Measurements from ENCODE around the gene LAMA4.
"Not testable (repeated sequence)": the region's sequence is repeated elsewhere in the genome, so short reads cannot be mapped to it uniquely, and the experiment has no call there.

The LAMA4 gene

DNA sequence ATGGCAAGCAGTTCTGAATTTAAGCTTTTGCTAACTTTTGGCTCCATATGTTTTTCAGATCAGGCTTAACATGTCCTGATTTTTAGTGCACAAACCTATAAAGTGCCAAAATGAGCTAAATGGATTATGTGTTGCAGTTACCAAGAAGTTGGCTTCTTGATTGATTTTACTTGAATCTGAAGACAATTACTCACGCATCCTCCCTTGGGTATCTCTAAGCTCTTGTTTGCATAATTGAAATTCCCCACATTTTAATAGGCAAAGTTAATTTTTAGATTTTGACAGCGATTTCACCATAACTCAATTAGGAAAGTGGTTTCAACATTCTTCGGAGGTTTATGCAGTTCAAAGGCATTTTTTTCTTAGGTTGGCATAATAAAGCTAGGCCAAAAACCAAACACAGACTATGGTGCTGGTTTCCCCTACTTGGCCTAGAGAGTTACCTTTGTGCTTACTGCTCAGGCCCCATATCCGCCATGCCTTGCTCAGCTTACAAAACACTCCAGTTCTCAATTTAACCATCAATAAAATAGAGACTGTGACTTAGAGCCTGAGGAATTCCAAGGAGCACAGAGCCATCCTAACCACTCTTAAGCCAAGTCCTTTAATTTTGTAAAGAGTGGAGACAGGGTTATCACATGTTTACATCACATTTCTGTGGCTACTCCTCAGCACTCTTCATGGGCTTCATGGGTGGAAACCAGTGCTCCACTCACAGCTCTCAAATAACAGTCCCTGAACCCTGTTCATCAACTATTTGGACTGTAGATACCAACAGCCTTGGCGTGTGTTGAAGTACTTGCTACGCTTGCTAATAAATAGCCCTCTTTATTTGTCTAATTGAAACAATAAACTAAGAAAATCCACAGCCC lies 32.1 kb downstream of the LAMA4 start:
- DNase-seq (ENCODE audit: low read depth, low spot score) = no peak
- no peak overlapping the region for H3K4me3 ChIP-seq (ENCODE audit: low read length)

DNA sequence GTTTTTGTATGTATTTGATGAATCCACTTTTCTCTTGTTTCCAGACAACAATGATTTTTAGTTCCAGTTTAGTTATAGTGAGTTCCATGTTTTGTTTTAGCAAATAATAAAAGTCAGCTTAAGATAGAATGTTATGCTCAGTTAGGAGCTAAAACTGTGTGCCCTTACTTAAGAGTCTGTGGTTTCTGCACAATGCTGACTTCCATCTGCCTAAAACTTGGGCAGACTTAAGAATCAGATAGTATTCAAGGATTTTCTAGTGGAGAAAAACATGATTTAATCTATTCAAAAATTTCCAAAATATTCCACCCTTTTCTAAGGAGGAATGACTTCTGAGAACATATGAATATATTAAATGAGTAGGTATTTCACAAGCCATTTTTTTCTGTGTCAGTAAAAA lies 32.8 kb downstream of the LAMA4 start:
- H3K4me3 ChIP-seq (ENCODE audit: low read length) = no peak overlapping the region
- no peak for DNase-seq (ENCODE audit: low read depth, low spot score)

DNA sequence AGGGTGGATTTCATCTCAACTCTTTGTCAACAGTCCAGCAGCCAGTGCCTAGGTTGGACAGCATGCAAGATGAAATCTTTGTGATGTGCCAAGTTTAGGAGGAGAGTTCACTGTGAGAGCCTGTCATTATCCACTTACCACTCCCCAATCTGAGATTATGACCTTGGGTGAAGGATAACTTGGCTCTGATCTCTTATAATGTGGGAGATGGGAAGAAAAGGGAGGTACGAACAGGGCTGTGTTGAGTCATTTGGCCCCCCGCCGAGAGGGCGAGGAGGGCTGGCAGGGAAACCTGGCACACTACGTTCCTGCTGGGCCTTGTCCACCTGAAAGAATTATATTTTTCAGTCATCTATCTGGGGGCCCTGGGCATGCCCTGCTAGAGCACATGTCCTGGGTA lies 35.8 kb downstream of the LAMA4 start:
- H3K4me3 ChIP-seq (ENCODE audit: low read length) = no peak overlapping the region
- no peak for DNase-seq (ENCODE audit: low read depth, low spot score)

DNA sequence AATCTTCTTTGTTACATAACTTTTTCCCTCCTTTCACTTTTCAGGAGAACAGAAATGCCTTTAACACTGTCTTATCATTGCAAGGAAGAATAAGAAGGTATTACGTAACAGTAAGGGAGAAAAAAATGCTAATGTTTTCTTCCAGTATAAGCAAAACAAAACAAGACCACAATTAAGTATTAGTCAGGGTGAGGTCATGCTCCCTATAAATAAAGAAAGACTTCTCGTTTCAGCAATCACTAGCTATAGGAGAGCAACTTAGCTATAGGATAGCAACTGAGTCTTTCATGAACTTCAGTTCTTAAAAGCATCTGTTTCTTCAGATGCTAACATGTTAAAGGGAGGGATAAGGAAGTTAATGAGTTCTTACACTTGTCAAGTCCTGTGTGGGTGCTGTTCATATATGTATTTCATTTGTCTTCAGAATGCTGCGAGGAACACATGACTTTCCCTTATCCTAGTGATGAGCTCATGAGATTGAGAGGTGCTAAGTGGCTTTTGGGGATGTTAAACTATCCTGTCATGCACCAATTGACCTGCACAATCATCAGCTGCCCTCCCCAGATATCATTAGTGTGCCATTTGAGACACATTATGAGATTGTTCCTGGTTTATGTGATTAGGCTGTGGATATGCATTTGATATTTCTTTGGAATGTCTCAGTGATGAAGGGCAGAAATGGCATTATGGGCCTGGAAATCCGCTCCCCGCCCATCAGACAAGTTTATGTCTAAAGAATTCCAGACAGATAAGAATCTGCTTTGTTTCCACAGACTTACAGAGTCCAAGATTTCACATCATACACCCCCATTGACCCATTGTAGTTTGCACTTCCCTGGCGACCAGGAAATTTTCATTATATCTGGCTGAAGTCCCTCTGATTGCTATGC lies 37.5 kb downstream of the LAMA4 start:
- no peak for DNase-seq (ENCODE audit: low read depth, low spot score)
- no peak overlapping the region for H3K4me3 ChIP-seq (ENCODE audit: low read length)

DNA sequence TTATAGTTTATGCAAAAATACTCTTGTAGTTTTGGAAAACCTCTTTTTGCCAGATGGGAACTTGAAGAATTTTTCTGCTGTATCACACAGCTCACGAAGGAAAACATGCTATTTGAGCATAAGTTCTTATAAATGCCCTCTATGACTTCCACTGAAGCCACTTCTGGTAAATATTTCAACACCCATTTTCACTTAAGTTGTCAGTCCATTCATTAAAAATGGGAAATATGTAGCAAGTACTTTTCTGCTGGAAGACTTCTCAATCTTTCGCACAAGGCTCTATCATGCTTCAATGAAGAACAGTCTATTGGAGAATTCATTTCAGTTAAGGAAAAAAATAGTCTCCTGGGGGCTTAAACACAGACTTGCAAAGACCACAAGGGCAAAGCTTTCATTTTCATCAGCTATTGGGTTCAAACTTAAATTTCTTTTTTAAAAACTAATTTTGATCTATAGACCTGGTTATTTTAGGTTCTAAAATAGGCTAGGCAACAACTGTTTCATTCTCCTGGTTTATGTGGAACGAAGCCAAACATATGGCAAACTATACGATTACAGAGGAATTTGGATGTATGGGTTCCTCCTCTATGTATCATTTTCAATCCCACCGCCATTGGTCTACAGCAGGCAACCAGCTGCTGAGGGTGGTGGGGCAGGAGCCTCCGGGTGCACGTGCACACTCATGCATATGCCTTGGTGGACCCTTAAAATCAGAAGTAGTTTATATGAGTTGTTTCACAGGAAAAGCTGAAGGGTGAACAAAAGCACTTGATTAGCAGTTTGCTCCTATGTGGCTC lies 38.7 kb downstream of the LAMA4 start:
- no peak overlapping the region for H3K4me3 ChIP-seq (ENCODE audit: low read length)

DNA sequence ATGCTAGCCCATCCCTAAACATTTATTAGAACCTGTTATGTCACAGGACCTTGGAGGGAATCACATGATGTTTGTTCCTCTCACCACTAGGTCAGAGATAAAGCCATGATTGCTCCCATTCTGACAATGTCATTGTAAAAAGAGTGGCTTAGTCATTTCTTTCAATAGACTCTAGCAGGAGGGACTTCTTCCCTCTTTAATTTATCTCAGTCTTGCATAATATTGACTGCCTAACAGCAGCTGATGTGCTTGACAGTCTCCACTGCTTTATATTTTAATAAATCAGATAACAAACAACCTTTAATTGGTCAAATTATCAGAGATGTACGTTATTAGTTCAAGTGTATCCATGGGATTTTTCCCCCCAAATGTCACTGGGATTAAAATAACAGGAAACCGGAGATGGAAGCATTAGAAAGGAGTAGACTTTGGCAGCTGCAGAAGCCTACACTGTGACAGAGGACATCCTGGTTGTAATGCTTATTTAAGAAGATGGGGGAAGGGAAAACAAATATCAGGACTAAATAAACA lies 39.6 kb downstream of the LAMA4 start:
- H3K4me3 ChIP-seq (ENCODE audit: low read length) = no peak overlapping the region
- DNase-seq (ENCODE audit: low read depth, low spot score) = no peak

More for the DNA sequence above, 38.7 kb downstream of the LAMA4 start:
- DNase-seq (ENCODE audit: low read depth, low spot score) = no peak

DNA sequence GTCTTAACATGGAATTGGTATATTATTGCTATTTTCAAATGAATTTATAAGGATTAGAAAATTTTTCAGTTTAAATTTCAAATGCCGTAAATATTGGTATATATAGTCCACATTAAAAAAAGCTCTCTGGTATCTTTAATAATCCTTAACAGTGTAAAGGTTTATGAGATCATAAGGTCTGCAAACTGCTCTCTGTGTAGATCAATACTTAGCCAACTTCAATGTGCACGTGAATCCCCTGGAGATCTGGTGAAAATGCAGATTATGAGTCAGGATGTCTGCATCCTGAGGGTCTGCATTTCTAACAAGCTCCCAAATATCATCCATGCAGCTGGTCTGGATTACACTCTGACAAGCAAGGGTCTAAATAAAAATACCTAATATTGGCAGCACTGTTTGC lies 43.5 kb downstream of the LAMA4 start:
- H3K4me3 ChIP-seq (ENCODE audit: low read length) = no peak overlapping the region
- DNase-seq (ENCODE audit: low read depth, low spot score) = no peak

DNA sequence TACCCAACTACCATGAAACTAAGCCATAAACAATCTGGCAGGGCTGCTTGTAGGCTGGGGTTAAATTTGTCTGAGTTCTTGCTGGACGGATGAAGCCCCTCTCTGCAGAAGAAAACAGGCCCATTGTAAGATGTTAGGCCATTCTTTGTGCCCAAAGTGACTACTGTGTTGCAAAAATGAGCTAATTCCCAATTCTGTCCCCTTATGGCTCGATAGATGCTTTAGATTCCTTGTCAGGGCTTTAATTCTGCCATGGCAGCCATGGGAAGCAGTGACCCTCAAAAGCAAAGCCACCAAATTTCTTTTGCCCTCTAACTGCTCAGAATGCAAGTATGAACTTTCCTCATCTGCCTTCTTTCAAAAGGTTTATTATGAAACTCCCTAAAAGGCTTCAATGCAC lies 45.2 kb downstream of the LAMA4 start:
- H3K4me3 ChIP-seq (ENCODE audit: low read length) = no peak overlapping the region
- DNase-seq (ENCODE audit: low read depth, low spot score) = no peak

DNA sequence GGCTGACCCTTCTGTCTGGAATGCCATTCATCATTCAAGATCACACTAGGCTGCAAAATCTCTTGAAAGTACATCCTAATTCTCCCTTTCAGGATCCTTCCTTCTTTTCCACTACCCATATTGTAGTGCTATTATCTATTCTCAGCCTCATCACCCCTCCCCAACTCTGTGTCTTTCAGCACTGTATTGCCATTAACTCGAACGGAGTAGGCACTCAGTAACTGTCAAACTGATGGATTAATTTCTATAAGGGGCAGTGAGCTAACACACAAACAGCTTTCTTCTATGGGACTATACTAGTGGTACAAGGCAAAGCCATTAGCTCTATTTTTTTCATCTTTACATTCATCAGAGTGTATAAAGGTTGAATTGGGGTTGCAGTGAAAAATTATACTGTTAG lies 46.6 kb downstream of the LAMA4 start:
- H3K4me3 ChIP-seq (ENCODE audit: low read length) = no peak overlapping the region
- DNase-seq (ENCODE audit: low read depth, low spot score) = no peak

DNA sequence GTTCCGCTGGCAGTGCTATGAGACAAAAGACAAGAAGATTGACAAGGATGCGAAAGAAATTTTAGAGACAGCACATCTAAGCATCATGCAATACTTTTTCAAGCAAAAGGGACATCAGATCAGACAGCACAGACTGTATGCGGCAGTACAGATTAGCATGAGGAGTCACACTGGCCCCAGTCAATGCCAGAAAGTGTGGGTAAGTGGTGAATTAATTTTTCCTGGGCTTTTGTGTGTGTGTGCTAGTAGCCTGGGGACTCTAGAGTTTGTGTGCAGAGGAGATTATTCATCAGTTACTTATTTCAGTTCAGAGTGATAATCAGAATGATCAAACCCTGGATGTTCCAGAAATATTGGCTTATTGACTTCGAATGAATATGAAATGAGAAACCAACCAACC lies 47.2 kb downstream of the LAMA4 start:
- H3K4me3 ChIP-seq (ENCODE audit: low read length) = no peak overlapping the region
- no peak for DNase-seq (ENCODE audit: low read depth, low spot score)

DNA sequence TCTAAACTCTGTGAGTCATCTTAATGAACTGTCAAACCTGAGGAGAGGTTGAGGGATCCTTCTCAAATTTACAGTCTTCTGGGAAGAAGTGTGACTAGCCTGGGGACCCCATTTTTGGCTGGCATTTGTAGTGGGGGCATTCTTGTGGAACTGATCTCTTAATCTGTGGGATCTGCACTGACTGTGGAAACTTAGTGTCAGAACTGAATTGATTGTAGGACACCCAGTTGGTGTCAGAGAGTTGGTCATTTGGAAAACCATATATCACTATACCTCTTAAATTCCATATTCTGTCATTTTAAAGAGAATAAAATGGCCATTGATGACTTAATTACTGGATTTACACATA lies 48.3 kb downstream of the LAMA4 start:
- no peak overlapping the region for H3K4me3 ChIP-seq (ENCODE audit: low read length)
- DNase-seq (ENCODE audit: low read depth, low spot score) = no peak

DNA sequence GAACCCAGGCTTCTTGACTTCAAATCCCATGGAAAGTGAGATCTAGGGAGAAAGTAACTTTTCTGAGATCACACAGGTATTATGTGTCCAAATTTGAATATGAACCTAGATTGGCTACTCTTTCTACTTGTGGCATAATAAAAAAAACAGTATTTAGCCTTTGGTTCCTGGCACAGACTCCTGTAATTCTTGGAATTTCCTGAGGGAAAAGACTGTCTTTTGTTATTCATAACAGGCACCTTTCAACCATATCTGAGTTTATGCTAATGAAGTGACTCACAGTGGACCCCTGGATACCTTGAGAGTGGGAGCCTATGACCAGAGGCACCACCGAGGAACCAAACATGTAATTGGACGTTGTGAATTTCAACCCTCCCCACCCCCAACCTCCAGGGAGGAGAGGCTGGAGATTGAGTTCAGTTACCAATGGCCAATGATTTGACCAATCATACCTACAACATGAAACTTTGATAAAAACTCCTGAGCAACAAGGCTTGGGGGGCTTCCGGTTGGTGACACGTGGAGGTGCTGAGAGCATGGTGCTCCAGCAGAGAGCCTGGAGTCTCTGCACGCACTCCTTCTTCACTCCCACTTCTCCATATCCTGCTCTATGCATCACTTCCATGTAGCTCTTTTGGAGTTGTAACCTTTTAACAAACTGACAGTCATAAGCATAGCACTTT lies 48.8 kb downstream of the LAMA4 start:
- no peak overlapping the region for H3K4me3 ChIP-seq (ENCODE audit: low read length)
- DNase-seq (ENCODE audit: low read depth, low spot score) = no peak

DNA sequence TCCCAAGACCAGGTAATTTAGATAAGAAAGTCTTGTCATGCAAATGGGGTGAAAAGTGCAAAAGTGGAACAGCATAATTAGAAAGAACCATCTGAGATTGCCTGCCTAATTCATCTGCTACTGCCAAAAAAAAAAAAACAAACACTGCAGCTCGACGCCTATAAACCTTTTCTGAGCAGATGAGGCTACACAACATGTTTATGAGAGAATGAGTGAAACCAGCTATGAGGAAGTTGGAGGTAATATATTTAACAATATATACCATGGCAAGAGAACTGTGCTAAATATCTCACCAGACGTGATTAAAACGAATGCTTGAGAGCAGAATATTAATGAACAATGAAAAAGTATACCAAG lies 50.0 kb downstream of the LAMA4 start:
- H3K4me3 ChIP-seq (ENCODE audit: low read length) = no peak overlapping the region

DNA sequence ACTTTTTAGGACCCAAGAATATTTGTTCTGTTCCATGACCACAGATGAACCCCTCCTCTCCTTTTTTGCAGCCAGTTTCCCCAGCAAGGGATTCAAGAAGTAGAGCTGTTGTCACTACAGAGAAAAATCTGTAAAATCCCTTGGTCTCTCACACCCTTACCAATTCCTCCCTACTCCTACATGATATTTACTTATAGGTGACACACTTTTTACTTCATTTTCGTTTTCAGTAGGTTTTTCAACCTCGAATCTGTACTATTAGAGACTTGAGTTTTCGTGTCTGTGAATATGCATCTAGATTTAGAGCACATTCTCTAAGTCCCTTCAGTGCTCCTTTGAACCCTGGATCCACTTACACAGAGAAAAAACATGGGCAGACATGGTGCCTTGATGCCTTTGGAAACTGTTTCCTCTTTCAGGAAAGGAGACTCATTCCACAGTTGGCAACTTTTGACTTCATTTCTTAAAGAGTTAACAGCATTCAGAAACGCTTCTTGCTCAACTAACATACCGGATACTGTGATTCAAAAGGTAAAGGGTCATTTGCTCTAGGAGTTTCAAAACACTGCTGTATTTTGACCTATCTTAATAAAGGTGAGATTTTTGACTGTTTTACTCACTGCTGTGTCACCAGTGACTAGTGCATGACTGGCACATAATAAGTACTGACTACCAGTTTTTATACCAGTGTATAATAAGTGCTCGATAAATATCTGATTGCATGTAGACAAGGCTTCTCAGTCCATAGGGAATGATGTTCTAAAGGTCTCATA lies 50.6 kb downstream of the LAMA4 start:
- H3K4me3 ChIP-seq (ENCODE audit: low read length) = no peak overlapping the region
- no peak for DNase-seq (ENCODE audit: low read depth, low spot score)

More for the DNA sequence above, 50.0 kb downstream of the LAMA4 start:
- DNase-seq (ENCODE audit: low read depth, low spot score) = no peak

DNA sequence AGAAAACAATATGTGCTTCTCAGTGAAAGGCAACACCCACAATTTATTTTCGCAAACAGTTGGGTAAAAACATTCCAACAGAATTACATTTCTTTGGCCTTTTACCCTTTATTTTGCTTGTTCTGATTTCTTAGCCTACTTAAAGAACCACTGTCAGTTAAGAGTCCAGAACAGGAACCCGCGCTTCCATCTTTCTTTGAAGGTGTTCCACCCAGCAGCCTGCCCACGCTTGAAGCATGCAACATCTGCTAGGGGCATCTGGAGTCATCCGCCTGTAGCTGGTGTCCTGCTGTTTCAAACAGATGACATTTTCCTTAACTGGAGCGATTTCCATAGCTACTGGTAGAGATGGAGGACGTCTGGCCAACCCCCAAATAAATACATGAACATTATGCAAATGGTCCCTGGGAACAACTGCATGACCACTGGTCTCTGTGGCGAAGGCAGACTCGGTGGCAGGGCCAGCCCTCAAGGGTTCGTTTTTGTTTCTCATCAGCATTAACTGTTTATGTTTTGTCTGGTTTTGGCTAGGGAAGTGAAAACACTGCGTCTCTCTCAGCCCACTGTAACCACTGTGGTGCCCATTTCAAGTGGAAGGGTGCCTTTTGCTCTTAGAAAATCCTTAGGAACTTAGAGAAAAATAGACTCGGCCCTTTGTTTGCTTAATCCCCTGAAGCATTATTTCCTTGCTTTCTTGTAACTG lies 51.6 kb downstream of the LAMA4 start:
- no peak overlapping the region for H3K4me3 ChIP-seq (ENCODE audit: low read length)
- no peak for DNase-seq (ENCODE audit: low read depth, low spot score)

DNA sequence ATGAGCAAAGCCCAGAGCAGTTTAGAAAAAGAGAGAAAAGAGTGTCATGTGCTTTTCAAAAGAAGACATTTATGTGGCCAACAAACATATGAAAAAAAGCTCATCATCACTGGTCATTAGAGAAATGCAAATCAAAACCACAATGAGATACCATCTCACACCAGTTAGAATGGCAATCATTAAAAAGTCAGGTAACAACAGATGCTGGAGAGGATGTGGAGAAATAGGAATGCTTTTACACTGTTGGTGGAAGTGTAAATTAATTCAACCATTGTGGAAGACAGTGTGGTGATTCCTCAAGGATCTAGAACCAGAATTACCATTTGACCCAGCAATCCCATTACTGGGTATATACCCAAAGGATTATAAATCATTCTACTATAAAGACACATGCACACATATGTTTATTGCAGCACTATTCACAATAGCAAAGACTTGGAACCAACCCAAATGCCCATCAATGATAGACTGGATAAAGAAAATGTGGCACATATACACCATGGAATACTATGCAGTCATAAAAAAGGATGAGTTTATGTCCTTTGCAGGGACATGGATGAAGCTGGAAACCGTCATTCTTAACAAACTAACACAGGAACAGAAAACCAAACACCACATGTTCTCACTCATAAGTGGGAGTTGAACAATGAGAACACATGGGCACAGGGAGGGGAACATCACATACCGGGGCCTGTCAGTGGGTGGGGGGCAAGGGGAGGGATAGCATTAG lies 54.0 kb downstream of the LAMA4 start:
- not testable (repeated sequence) for H3K4me3 ChIP-seq (ENCODE audit: low read length); DNase-seq (ENCODE audit: low read depth, low spot score)

DNA sequence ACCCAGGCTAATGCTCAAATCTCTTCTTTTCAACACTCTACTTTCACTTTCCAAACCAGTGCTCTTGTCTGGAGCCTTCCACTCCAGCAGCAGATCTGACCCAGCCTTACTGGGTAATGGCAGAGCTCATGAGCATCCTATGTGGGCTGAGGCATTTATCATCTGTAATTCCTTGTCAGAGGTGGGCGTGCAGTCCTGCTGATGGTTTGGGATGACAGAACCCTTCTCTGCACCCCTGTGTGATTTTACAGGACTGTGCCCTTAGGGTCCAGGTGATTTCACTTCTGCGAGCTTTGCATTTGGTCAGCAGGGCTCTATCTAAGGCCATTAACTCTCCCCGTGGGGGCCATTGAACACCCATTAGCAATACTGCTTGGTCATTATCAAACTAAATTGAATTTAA lies 55.4 kb downstream of the LAMA4 start:
- no peak for DNase-seq (ENCODE audit: low read depth, low spot score)
- H3K4me3 ChIP-seq (ENCODE audit: low read length) = no peak overlapping the region

Data from Jurkat, Clone E6-1 (cell line).